Activated CD8-positive, alpha-beta memory T cell treated with anti-CD3 and anti-CD28 coated beads for 1 hour (primary cell): ENCODE measurements around the gene SECTM1.
"Not testable (repeated sequence)": the region's sequence is repeated elsewhere in the genome, so short reads cannot be mapped to it uniquely, and the experiment has no call there.

Experiments used
- DNase-seq, 2 donors: peaks; one replicate each; pipeline ENCODE4 v3.0.0-alpha.2; 2020; ENCODE audit warnings: low read depth in 1 of 2; ENCODE audit errors: extremely low read depth in 1 of 2

SECTM1 gene

DNA sequence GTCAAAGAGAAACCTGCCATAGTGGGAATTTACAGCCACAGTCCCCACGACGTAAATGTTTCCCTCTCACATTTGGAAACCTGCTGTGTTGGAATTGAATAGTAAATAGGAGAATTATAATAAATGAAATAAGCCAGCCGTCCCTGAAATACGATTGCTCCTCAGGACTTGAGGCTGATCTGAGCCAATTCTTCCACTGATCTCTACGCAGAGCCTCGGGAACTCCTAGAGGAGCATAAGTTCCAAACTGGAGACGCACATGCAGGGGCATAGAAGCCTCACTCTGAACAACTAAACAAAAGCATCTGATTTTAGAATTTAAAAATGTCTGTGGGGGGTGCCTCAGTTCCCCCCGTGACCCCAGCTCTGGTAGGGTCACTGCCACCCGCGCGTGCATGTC, 15.3 kb upstream of the SECTM1 start:
- DNase-seq: no peak

- DNase-seq: no peak
Measured at GRCh38 chr17:82348434-82348833, 14.9 kb upstream of the SECTM1 start.

- DNase-seq: not testable (repeated sequence)
Measured at GRCh38 chr17:82347994-82348393, 14.4 kb upstream of the SECTM1 start.

- no peak for DNase-seq
Measured at GRCh38 chr17:82346342-82347300, 13.1 kb upstream of the SECTM1 start.

DNA sequence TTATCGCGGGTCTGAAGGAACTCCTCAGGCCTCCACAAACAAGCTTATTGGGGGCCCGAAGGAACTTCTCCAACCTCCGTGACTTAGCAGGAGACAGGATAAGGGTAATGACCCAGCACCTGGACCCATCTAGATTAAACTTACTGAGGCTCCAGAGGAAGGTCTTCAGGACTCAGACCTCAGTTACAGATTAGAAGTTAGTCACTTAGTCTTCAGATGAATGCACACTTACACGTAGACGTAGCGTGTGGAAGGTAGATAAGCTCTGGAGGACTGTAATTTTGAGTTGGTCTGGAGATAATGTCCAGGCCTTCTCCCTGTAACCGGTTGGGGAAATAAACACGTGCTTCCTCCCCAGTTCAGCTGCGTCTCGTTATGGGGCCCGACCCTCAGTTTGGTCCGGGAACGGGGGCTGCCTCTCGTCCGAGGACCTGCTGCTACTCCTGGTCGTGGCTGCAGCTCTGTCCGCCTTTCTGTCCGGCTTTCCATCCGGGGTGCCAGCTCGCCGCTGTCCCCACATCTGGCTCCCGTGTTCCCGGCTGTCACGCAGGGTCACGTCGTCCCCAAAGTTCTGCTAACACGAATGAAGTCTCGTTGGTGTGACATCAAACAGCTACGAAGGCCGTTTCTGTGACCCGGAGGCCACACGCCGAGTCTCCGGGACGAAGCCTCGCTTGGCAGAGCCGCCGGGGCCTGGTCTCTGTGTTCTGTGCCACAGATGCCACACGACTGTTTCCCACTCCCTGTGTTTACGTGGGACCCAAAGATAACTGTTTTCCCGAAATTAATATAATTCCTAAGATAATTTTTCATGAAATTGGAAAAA, 11.8 kb upstream of the SECTM1 start:
- DNase-seq: no peak

GRCh38 chr17:82344175-82344907, 10.8 kb upstream of the SECTM1 start:
- DNase-seq: no peak

DNA sequence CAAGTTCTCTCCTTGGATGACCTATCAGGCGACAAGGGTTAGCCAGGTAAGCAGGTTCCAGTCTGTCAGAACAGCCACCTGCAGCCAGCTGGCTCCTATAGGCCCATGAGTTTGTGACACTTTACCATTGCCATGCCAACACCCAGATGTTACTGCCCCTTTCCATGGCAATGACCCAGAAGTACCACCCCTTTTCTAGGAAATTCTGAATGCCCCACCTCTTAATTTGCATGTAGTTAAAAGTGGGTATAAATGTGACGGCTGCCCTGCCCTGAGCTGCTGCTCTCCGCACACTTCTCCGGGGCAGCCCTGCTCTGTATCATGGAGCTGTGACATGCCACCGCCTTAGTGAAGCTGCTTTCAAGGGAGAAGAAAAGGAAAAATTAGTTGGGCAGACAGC, 10.0 kb upstream of the SECTM1 start:
- no peak for DNase-seq

DNA sequence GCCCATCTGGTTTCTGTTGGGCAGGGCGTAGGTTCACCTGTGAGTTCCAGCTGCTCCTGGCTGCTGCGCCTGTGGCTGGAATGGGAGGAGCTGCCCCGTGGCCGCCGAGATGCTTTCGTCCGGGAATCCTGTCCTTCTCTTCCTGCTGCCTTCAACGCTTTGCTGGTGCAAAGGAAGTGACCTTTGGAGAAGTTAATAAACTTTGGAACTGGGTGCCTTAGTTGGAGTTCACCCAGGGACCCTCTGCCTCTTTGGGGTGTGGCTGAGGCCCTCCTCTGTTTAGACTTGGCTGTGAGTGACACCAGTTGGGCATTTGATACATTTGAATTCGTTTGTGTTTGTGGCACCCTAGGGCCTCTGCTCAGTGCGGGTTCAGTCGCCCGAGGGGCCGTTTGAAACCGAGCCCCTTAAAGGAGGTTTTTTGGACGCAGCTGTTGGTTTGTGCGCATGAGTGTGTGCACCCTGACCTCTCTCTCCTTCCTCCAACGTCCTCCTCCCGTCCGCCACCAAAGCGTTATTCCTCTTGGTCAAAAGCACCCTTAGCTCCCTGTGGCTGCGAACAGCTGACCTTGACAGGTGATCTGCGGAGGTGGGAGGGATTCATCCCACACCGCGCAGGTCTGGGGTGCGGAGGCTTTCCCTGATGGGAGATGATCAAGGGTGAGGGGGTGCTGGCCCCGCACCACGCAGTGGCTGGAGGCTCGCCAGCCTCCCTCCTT, 9.0 kb upstream of the SECTM1 start:
- DNase-seq: no peak

DNA sequence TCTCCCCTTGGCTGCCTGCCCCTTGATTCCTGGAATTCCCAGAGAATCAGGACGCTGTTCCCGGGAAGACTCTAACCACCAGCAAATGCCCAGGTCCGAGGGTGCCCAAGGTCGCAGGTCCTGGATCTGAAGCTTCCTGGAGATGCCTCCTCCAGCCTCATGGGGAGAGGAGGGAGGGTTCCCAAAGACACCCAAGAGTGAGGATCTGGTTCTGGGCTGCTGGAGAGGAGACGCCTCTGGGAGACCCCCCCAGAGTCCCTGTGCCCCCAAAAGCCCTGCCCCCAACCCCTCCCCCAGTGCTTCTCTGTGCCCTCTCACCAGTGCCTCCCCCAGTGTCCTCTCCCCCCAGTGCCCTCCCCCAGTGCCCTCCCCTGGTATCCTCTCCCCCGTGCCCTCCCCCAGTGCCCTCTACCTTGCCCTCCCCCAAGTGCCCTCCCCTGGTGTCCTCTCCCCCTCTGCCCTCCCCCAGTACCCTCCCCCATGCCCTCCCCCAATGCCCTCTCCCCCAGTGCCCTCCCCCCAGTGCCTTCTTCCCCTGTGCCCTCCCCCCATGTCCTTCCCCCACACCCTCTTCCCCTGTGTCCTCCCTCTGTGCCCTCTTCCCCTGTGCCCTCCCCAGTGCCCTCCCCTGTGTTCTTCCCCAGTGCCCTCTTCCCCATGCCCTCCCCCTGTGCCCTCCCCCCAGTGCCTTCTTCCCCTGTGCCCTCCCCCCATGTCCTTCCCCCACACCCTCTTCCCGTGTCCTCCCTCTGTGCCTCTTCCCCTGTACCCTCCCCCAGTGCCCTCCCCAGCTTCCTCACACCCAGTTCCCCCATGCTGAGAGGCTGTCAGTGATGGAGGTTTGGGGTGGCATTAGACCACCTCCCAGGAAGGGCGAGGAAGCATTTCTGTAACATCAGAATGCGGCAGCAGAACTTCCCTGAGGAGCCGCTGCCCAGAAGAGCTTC, 6.3 kb upstream of the SECTM1 start:
- no peak for DNase-seq

DNA sequence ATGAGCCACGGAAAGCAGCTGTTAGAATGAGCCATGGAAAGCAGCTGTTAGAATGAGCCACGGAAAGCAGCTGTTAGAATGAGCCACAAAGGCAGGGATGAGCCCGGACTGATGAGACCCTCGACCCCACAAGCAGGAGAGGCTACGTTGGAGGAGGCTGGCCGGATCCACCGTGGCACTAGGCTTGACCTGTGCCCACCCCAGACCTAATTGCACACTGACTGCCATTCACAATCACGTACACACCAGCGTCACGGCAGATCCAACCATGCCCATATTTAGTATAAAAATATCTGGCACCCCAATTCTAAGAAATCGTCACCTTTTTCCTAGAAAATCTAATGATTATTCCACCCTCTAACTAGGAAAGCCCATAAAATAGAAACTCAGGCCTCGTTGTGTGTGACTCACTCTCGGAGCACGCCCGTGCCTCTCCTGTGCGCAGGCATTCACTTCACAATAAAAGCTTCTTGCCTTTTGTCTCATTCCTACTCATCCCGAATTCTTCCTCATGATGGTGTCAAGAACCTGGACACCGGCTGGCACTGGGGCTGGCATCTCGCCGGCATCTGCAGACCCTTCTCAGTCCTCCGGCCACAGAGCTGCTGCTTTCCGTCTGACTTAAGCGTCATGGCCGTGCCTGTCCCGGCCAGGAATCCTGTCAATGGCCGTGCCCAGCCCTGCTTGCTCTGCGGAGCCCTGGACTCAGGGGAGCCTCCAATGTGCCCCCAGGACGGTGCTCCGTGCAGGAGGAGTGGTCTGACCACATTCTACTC, 5.5 kb upstream of the SECTM1 start:
- DNase-seq: no peak

GRCh38 chr17:82334622-82335394, 1.2 kb upstream of the SECTM1 start:
- DNase-seq: no peak

- DNase-seq: no peak
Measured at GRCh38 chr17:82334204-82334621, 647 bp upstream of the SECTM1 start.

- no peak for DNase-seq
Measured at GRCh38 chr17:82332669-82333278, 792 bp downstream of the SECTM1 start.

- no peak for DNase-seq
Measured at GRCh38 chr17:82331345-82331939, 2.1 kb downstream of the SECTM1 start.

DNA sequence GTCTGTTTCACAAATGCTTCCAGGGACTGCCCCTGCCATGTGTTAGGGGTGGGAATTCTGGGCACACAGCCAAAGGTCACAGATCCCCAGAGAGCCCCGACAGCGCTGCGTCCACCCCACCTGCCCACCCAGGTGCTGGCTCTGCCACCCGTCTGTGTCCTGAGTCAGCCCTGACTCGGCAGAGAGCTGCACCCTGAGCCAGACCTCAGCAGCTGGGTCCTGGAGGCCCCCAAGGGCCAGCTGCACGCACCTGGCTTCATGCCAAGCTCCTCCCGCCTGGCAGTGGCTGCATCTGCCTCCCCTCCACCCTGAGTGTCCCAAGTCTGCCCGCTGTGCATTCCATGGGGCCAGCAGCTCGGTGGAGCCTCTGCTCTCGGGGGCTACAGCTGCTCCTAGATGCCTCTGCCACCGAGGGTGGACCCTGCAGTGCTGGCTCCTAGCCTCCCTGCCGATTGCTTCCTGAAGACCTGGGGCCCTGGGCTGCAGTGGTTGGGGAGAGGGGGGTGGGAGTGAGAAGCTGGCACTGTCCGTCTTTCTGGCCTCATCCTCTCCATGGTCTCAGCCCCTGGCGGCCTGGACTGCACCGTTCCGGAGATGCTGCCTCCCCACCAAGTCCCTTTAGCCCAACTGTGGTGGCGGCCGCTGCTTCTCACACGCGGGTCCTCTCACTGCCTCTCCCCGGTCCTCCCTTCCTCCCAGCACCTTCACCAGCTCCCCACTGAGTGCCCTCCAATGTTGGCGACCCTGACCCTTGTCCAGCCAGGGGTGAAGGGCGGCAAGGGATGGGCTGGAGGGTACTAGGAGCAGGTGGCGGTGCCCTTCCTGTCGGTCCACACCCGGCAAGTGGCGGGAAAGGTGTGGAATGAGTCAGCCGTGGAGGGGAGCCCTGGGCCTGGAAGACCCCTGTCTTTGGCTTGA, 3.0 kb downstream of the SECTM1 start:
- no peak for DNase-seq
